Measurements from ENCODE around the gene CALML4.
"Not testable (repeated sequence)": the region's sequence is repeated elsewhere in the genome, so short reads cannot be mapped to it uniquely, and the experiment has no call there.

The CALML4 gene

GRCh38 chr15:68188647-68189046, 16.5 kb downstream of the CALML4 start:
- no peak for DNase-seq

DNA sequence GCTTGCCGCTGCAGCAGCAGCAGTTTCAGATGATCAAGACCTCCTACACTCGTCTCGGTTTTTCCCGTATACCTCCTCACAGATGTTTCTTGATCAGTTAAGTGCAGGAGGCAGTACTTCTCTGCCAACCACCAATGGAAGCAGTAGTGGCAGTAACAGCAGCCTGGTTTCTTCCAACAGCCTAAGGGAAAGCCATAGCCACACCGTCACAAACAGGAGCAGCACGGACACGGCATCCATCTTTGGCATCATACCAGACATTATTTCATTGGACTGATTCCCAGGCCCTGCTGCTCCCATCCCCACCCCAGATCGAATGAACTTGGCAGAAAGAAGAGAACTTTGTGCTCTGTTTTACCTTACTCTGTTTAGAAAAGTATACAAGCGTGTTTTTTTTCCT, 17.6 kb downstream of the CALML4 start:
- DNase-seq = no peak

- no peak for DNase-seq
These were observed 18.3 kb downstream of the CALML4 start for GRCh38 chr15:68186671-68187397.

DNA sequence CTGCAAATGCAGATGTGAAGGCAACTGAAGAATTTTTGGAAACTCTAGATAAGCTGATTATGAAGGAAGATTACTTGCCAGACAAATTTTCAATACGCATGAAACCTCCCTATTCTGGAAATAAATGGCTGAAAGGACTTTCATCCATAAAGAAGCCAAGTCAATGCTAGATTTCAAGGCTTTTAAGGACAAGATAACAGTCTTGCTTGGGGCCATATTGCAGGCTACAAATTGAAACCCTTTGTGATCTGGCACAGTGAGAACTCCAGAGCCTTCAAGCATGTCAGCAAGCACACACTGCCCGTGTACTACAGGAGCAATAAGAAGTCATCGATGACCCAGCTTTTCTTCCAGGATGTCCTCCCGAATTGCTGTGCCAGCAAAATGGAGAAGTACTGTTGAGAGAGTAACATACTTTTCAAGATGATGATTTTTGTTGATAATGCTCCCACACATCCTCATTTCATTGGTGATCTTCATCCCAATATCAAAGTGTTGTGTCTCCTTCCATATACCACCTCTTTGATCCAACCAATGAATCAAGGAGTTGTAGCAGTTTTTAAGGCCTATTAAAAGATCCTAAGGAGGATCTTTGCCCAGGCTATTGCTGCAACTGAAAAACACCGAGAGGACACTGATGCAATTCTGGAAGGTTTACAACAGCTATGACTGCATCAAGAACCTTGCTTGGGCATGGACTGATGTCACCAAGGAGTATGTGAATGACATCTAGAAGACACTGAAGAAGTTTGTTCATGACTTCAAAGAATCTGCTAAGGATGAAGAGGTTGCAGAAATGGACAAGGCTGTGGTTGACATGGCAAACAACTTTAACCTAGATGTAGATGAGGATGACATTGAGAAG, 20.3 kb downstream of the CALML4 start:
- peak; percentile 28 to 32 for DNase-seq

DNA sequence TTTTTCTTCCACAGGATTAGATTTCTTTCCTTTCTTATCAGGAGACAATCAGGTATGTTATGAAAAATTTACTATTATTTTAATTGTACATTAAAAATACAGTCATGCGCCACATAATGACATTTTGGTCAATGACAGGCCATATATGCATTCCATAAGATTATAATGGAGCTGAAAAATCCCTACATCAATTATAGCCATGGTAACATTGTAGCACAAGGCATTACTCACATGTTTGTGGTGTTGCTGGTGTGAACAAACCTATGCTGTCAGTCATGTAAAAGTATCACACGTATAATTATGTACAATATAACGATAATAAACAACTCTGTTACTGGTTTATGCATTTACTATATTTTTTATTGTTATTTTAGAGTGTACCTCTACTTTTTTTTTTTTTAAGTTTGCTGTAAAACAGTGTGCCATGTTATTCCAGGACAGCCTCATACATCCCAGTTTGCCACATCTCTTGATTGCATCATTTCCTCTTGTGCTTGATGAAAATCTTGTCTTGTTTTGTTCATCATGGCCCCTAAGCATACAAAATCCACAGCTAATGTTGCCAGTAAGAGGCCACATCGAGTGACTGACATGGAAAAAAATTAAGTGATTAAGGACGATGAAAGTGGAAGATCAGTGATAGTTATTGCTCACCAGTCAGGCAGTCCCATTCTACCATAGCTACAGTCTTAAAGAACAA, 21.4 kb downstream of the CALML4 start:
- no peak for DNase-seq

DNA sequence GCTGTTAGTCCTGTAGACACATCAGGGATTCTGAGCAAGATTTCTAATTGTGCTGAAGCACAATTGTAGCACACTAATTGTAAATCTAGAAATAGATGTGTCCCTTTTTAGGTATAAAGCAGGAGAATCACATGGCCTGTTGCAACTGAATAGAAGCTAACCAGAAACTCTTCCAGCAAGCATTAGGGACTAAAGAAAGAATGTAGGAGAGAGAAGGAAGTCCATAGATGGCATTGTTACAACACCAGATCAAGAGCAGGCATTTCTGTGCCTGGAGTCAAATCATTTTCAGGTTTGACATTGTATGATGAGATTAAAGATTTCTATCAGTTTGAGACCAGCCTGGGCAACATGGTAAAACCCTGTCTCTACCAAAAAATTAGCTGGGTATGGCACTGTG, 27.4 kb downstream of the CALML4 start:
- DNase-seq = no peak

DNA sequence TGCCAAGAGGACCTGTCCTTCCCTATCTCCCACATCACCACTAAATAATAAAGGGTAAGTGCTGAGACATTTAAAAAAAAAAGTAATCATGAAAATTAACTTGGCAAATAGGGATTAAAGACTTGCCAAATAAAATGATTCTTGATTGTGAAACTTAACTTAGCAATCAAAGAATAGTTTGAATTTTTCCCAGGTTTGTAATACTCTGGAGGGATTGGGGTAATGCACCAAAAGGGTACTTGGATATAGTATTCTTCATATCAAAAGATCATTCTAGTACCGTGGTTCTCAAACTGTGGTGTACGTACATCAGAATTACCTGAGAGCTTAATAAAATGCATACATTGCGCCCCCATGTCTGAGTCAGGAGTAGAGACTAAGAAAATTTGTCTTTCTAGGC, 28.5 kb downstream of the CALML4 start:
- DNase-seq = no peak

DNA sequence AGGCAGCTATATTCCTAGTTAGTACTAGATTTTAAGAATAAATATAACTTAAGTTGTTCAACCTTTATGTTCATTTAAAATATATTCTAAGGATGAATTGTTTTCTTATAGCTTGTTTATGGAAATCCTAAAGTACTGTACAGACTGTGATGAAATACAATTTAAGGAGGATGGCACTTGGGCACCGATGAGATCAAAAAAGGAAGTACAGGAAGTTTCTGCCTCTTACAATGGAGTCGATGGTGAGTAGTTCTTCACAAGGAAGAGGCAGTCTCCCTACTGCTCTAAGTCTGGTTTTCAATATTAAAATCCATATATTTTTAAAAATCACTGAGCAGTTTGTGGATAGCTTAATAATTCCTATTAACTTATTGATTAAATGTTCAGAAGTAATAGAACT, 29.6 kb downstream of the CALML4 start:
- peak; percentile 41 to 59 for DNase-seq

DNA sequence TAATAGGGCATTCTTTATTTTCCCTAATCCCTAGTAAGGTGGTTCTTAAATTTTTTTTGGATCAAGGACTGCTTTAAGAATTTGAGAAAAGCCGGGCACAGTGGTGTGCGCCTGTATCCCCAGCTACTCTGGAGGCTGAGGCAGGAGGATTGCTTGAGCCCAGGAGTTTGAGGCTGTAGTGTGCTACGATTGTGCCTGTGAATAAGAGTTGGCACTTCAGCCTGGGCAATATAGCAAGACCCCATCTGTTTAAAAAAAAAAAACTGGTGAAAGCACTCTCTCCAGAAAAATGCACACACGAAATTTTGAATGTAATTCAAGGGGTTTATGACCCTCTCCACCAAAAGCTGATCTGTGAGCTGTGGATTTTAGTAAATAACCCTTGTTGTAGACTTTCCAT, 32.0 kb downstream of the CALML4 start:
- DNase-seq = no peak

GRCh38 chr15:68172037-68172436, 33.1 kb downstream of the CALML4 start:
- not testable (repeated sequence) for DNase-seq

GRCh38 chr15:68166847-68167246, 38.3 kb downstream of the CALML4 start:
- no peak for DNase-seq

- DNase-seq = no peak
These were observed 41.9 kb downstream of the CALML4 start for GRCh38 chr15:68163191-68163590.

- DNase-seq = no peak
These were observed 47.0 kb downstream of the CALML4 start for GRCh38 chr15:68158046-68158628.

GRCh38 chr15:68157074-68157473, 48.1 kb downstream of the CALML4 start:
- no peak for DNase-seq

DNA sequence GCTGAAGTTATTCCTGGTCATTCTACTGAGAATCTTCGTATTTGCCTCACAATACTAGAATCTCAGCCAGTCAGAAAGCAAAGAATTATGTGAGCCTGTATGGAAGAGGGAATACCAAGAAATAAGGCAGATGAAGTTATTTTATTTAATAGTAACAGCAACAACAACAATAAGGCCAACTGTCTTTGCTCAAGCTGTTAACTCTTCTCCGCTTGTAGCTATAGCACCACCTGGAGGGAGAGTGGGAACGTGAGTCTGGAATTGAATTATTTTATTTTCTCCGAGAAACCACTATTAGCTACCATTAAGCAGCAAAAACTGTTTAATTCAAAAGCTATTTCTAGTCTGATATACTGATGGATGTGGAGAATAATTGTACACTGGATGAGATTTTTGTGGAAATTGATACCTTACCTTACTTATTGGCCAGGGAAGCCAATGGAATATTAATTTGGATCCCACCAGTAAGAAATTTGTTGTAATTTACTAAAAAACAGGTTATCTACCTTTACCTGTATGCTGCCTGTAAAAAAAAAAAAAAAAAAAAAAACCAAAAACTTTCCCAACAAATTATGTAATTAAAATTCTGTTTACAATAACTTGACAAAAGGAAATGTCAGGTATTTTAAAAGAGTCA, 50.1 kb downstream of the CALML4 start:
- DNase-seq = peak; percentile 38 to 40

DNA sequence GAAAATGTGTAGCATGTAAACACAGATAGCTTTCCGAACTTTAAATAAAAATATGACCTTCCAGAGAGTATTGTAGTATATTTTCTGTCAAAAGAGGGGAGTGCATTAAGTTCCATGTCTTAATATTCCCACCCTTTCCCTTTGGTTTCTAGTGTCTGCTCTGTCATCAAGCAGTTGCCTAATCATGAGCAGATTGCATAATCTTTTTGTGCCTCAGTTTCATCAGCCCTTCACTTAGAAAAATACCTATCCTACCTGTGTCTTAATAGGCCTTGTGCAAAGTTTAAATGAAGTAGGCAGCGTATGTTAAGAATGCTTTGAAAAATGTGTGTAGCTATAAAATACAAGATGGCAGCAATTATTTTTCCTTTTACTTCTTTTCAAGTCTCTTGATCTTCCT, 52.8 kb downstream of the CALML4 start:
- no peak for DNase-seq

- no peak for DNase-seq
These were observed 53.9 kb downstream of the CALML4 start for GRCh38 chr15:68151277-68151676.

DNA sequence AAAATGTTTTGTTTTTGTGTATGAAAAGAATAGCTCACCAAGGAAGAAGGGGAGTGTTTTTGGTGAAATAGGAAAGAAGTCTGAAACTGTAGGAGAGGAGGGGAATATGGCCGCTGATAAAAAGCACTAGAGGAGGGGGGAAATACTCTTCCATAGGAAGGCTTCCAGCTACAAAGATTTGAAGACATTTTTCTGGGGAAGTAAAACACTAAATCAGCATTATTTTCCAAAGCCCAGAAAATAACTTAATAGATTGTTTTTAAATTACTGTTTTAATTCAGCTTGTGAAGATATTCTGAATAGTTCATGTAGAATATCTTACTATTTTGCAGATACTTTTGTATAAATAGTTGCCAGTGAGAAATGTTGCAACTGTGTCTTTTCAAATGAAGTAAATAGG, 54.9 kb downstream of the CALML4 start:
- DNase-seq = no peak

- no peak for DNase-seq
These were observed 56.1 kb downstream of the CALML4 start for GRCh38 chr15:68149059-68149458.

- peak; percentile 77 to 80 for DNase-seq
These were observed 57.1 kb downstream of the CALML4 start for GRCh38 chr15:68148039-68148438.

GRCh38 chr15:68145706-68146105, 59.4 kb downstream of the CALML4 start:
- DNase-seq = no peak

GRCh38 chr15:68143785-68144184, 61.3 kb downstream of the CALML4 start:
- no peak for DNase-seq

DNA sequence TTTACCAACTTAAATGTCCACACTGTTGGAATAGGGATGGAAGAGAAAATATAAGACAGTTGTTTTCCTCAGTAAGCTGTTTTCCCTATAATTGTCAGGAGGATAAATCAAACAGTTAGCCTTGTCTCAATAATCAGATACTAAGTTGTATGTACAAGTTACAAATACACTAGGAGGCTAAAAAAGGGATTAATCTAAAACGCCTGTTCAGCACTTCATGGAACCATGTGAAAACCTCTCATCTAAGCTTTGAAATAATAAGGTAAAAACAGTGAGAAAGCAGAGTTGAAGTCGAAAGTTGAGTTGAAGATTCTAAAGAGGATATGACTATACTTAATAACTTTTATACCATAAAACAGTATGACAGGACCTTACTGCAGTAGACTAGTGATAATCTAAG, 62.0 kb downstream of the CALML4 start:
- DNase-seq = no peak

Data from inflammatory macrophage (primary cell).